ENCODE measurements around the gene ABCG8.

ABCG8 gene

DNA sequence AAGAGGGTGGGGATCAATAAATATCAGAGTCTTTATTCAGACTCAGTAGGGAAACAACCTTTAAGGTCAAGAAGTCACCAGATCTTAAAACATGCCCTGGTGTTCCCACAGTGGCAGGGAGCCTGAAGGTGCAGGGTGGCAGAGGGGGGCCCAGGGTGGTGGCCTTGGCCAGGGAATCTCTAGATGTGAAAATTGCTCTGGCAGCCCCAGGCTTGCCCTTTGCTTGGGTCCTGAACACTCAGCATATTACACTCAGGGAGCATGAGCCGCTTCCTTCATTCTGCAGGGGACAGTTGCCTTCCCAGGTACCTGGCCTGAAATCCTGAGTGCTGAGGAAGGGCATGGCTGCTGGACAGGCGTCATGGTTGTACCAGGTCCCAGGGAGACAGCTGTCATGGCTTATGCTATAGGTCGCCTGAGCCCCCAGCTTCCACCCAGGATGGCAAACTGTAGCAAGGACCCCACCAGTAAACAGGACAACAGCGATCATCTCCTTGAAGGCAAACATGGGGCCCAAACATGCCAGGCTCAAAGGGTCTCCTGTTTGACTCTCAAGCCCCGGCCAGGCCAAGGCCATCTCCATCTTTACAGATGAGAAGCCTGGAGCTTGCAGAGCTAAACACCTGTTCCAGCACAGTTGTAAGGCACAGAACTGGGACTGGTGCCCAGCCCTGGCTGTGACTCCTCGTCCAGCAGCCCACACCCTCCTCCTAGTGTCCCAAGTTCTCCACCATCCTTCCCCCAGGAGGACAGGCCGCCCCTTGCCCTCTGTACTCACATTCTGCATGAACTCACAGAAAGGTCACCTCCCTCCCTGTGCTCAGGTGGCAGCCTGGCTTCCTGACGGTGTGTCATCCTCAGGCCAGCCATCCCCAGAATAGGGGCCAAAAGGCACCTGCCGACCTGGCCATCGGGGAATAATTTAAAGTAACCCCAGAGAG lies 14.6 kb downstream of the ABCG8 start:
- no peak for TF ChIP-seq MYC (IDR thresholded peaks at IDR 0.05; ENCODE audit: low read depth, low read length)
- TF ChIP-seq POLR2A (IDR thresholded peaks at IDR 0.05; ENCODE audit: extremely low read depth, insufficient read length): no peak
- no peak for TF ChIP-seq CTCF (IDR thresholded peaks at IDR 0.05; ENCODE audit: low read depth, low read length)
- TF ChIP-seq, protein P1, sequence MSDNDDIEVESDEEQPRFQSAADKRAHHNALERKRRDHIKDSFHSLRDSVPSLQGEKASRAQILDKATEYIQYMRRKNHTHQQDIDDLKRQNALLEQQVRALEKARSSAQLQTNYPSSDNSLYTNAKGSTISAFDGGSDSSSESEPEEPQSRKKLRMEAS (IDR thresholded peaks at IDR 0.05; ENCODE audit: low read depth, low read length): no peak
- no peak overlapping the region for H3K4me3 ChIP-seq (ENCODE audit: low read depth, low read length)
- no peak for DNase-seq (ENCODE audit: low read depth)

DNA sequence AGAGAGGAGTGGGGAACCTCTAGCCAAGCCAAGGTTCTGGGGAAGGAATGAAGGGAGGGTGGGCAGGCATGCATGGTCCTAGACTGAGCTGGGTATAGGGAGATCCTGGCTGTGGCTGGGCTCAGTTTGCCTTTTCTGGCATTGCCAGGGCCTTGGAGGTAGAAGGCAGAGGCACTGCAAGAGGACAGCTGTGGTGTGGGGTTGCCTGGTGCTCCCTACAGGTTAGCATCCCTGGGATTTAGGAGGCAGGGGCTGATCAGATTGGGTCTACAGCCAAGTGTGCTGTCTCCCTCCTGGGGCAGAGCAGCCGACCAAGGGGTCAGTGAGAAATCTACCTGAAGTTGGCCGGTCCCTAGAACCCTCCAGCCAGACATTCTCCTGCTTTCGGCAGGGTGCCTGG lies 15.9 kb downstream of the ABCG8 start:
- TF ChIP-seq CTCF (IDR thresholded peaks at IDR 0.05; ENCODE audit: low read depth, low read length): no peak
- TF ChIP-seq, protein P1 (IDR thresholded peaks at IDR 0.05; ENCODE audit: low read depth, low read length): no peak
- no peak overlapping the region for H3K4me3 ChIP-seq (ENCODE audit: low read depth, low read length)
- no peak for DNase-seq (ENCODE audit: low read depth)

DNA sequence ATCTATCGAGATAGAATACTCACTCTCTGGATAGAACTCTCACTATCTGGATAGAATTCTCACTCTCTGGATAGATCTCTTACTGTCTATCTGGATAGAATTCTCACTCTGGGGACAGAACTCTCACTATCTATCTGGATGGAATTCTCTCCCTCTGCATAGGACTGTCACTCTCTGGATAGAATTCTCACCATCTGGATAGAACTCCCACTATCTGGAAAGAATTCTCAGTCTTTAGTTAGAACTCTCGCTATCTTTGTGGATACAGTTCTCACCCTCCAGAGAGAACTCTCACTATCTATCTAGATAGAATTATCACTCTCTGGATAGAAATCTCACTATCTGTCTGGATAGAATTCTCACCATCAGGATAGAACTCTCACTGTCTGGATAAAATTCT lies 16.5 kb downstream of the ABCG8 start:
- no peak for DNase-seq (ENCODE audit: low read depth)
- H3K4me3 ChIP-seq (ENCODE audit: low read depth, low read length): no peak overlapping the region
- TF ChIP-seq MYC (IDR thresholded peaks at IDR 0.05; ENCODE audit: low read depth, low read length) (no peak), POLR2A (IDR thresholded peaks at IDR 0.05; ENCODE audit: extremely low read depth, insufficient read length) (no peak)
- TF ChIP-seq, protein P1 (IDR thresholded peaks at IDR 0.05; ENCODE audit: low read depth, low read length): no peak

DNA sequence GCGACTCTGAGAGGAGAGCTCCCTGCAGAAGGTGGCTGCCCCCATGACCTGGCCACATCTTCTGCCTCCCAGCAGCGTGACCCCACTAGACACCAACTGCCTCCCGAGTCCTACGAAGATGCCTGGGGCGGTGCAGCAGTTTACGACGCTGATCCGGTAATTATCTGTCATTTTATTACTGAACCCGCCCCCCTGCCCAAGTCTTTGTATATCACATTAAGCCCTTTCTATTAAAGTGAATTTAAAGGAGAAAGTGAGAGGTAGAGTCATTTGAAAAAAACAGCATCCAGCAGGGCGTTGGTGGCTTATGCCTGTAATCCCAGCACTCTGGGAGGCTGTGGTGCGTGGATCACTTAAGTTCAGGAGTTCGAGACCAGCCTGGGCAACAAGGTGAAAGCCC lies 33.4 kb downstream of the ABCG8 start:
- TF ChIP-seq MYC (IDR thresholded peaks at IDR 0.05; ENCODE audit: low read depth, low read length) (no peak), POLR2A (IDR thresholded peaks at IDR 0.05; ENCODE audit: extremely low read depth, insufficient read length) (no peak), CTCF (IDR thresholded peaks at IDR 0.05; ENCODE audit: low read depth, low read length) (no peak)
- TF ChIP-seq, protein P1 (IDR thresholded peaks at IDR 0.05; ENCODE audit: low read depth, low read length): no peak
- H3K4me3 ChIP-seq (ENCODE audit: low read depth, low read length): no peak overlapping the region
- DNase-seq (ENCODE audit: low read depth): no peak

GRCh38 chr2:43874776-43875451 lies 36.1 kb downstream of the ABCG8 start:
- no peak overlapping the region for H3K4me3 ChIP-seq (ENCODE audit: low read depth, low read length)
- DNase-seq (ENCODE audit: low read depth): no peak

More at GRCh38 chr2:43874776-43875451, 36.1 kb downstream of the ABCG8 start:
- TF ChIP-seq CTCF (IDR thresholded peaks at IDR 0.05; ENCODE audit: low read depth, low read length): no peak
- TF ChIP-seq, protein P1 (IDR thresholded peaks at IDR 0.05; ENCODE audit: low read depth, low read length): no peak
- no peak for TF ChIP-seq POLR2A (IDR thresholded peaks at IDR 0.05; ENCODE audit: extremely low read depth, insufficient read length)
- no peak for TF ChIP-seq MYC (IDR thresholded peaks at IDR 0.05; ENCODE audit: low read depth, low read length)

Measured in NB4 (cell line).